Suprapubic skin (tissue), 4 donors: ENCODE data around the gene C12orf56. TPM values are rescaled to one million over a fixed set of nuclear protein-coding genes. Genes with fewer than 3 reads are reported as not detected.

ENCODE experiments used
- DNase-seq, 2 donors: peaks; one replicate each; pipeline ENCODE4 v3.0.0-alpha.2; 2019; ENCODE audit warnings: low spot score in 2 of 2
- H3K27ac ChIP-seq: fragments of 200-600 bp; sonication (generic); one replicate; pipeline ENCODE4 v1.5.1; 2019
- H3K27me3 ChIP-seq: fragments of 200-600 bp; sonication (generic); one replicate; pipeline ENCODE4 v1.5.1; 2019
- H3K36me3 ChIP-seq: fragments of 200-600 bp; sonication (generic); one replicate; pipeline ENCODE4 v1.5.1; 2019
- H3K4me1 ChIP-seq: fragments of 200-600 bp; sonication (generic); one replicate; pipeline ENCODE4 v1.5.1; 2019
- H3K4me3 ChIP-seq: fragments of 200-600 bp; sonication (generic); one replicate; pipeline ENCODE4 v1.5.1; 2019; ENCODE audit warnings: mild to moderate bottlenecking
- H3K9me3 ChIP-seq: fragments of 200-600 bp; sonication (generic); one replicate; pipeline ENCODE4 v1.5.1; 2019
- CTCF ChIP-seq, 2 donors: fragments of 200-600 bp in 1 of 2; fragments of 450-650 bp in 1 of 2; sonication (generic) in 1 of 2; IDR thresholded peaks; one replicate each; pipeline ENCODE4 v1.5.1; 2016 to 2019; ENCODE audit warnings: antibody characterized with exemption in 2 of 2, mild to moderate bottlenecking in 1 of 2, moderate library complexity in 1 of 2
- EP300 ChIP-seq: sonication (generic); formaldehyde crosslinking; IDR thresholded peaks from one replicate; pipeline ENCODE4 v1.6.1; 2017; ENCODE audit warnings: antibody characterized with exemption
- POLR2A ChIP-seq, 2 donors: fragments of 450-650 bp; IDR thresholded peaks; one replicate each; pipeline ENCODE4 v1.6.1; 2017; ENCODE audit warnings: antibody characterized with exemption in 2 of 2, mild to moderate bottlenecking in 2 of 2, moderate library complexity in 2 of 2
- POLR2AphosphoS5 ChIP-seq, 3 donors: sonication (generic); formaldehyde crosslinking; IDR thresholded peaks; one replicate each; pipeline ENCODE4 v1.6.1; 2017; ENCODE audit warnings: antibody characterized with exemption in 3 of 3
- WGBS: methylation state at CpG from one replicate; pipeline ENCODE4 v1.1.5; 2018; 5-methylcytosine and 5-hydroxymethylcytosine counted together
- total RNA-seq, 4 donors: library from RNA; depleted of rRNA; stranded (reverse); fragments of >200 nt; gene quantifications; one replicate each; pipeline ENCODE4 v1.1.0, GENCODE V29; 2016

C12orf56 gene
- total RNA-seq, 4 donors from 2014 or later, result 1.2 to 2.4 (median 1.9) TPM

- no peak for DNase-seq
- Histone ChIP-seq H3K27ac (no peak overlapping the region), H3K4me1 (no peaks in the 10 kb centered on the region)
Measured at GRCh38 chr12:64318605-64319004, 72.0 kb downstream of the C12orf56 start.

GRCh38 chr12:64311877-64312276 lies 78.7 kb downstream of the C12orf56 start:
- no peak overlapping the region for H3K27ac ChIP-seq
- no peak overlapping the region for H3K4me3 ChIP-seq
- H3K27me3 ChIP-seq, result no peaks in the 10 kb centered on the region
- H3K36me3 ChIP-seq, result no peaks in the 10 kb centered on the region
- TF ChIP-seq POLR2A (IDR thresholded peaks at IDR 0.05) (no peak), POLR2AphosphoS5 (IDR thresholded peaks at IDR 0.05) (no peak), CTCF (IDR thresholded peaks at IDR 0.05) (no peak), EP300 (no peak)
- H3K4me1 ChIP-seq, result no peaks in the 10 kb centered on the region
- H3K9me3 ChIP-seq, result no peaks in the 10 kb centered on the region
- DNase-seq, result no peak
- 87% methylated on average over 4 of the region's 4 CpGs for WGBS

More at GRCh38 chr12:64318605-64319004, 72.0 kb downstream of the C12orf56 start:
- Histone ChIP-seq H3K27me3 (no peaks in the 10 kb centered on the region), H3K36me3 (no peaks in the 10 kb centered on the region), H3K9me3 (no peaks in the 10 kb centered on the region), H3K4me3 (no peak overlapping the region)
- no peak for TF ChIP-seq EP300
- TF ChIP-seq POLR2AphosphoS5 (IDR thresholded peaks at IDR 0.05), result no peak
- no peak for TF ChIP-seq CTCF (IDR thresholded peaks at IDR 0.05)
- no peak for TF ChIP-seq POLR2A (IDR thresholded peaks at IDR 0.05)
- 40% methylated on average over 3 of the region's 3 CpGs for WGBS

GRCh38 chr12:64304571-64304970 lies 86.0 kb downstream of the C12orf56 start:
- 75% methylated on average over 10 of the region's 10 CpGs for WGBS
- TF ChIP-seq CTCF (IDR thresholded peaks at IDR 0.05), result no peak
- no peak for TF ChIP-seq EP300
- TF ChIP-seq POLR2A (IDR thresholded peaks at IDR 0.05), result no peak
- TF ChIP-seq POLR2AphosphoS5 (IDR thresholded peaks at IDR 0.05), result no peak
- Histone ChIP-seq H3K4me1 (no peaks in the 10 kb centered on the region), H3K9me3 (no peaks in the 10 kb centered on the region), H3K36me3 (no peaks in the 10 kb centered on the region), H3K4me3 (no peak overlapping the region), H3K27ac (no peak overlapping the region), H3K27me3 (no peaks in the 10 kb centered on the region)
- DNase-seq, result no peak

GRCh38 chr12:64299628-64300027 lies 90.9 kb downstream of the C12orf56 start:
- no peak for DNase-seq
- no peaks in the 10 kb centered on the region for H3K27me3 ChIP-seq
- no peaks in the 10 kb centered on the region for H3K4me1 ChIP-seq
- H3K27ac ChIP-seq, result no peak overlapping the region
- no peaks in the 10 kb centered on the region for H3K9me3 ChIP-seq
- TF ChIP-seq POLR2A (IDR thresholded peaks at IDR 0.05) (no peak), EP300 (no peak), CTCF (IDR thresholded peaks at IDR 0.05) (no peak), POLR2AphosphoS5 (IDR thresholded peaks at IDR 0.05) (no peak)
- WGBS, result 47% methylated on average over 3 of the region's 3 CpGs
- H3K36me3 ChIP-seq, result no peaks in the 10 kb centered on the region
- H3K4me3 ChIP-seq, result no peak overlapping the region

GRCh38 chr12:64296301-64296700 lies 94.3 kb downstream of the C12orf56 start:
- H3K4me3 ChIP-seq, result no peak overlapping the region

More at GRCh38 chr12:64296301-64296700, 94.3 kb downstream of the C12orf56 start:
- no peak for TF ChIP-seq CTCF (IDR thresholded peaks at IDR 0.05)
- no peak for TF ChIP-seq EP300
- no peak for TF ChIP-seq POLR2A (IDR thresholded peaks at IDR 0.05)
- TF ChIP-seq POLR2AphosphoS5 (IDR thresholded peaks at IDR 0.05), result no peak
- no peak for DNase-seq
- H3K9me3 ChIP-seq, result no peaks in the 10 kb centered on the region
- no peaks in the 10 kb centered on the region for H3K27me3 ChIP-seq
- no peaks in the 10 kb centered on the region for H3K4me1 ChIP-seq
- no peaks in the 10 kb centered on the region for H3K36me3 ChIP-seq
- H3K27ac ChIP-seq, result no peak overlapping the region
